Spleen (tissue), 7 donors: ENCODE measurements around the gene KCNG1.

ENCODE experiments used
- POLR2AphosphoS5 ChIP-seq, 3 donors: sonication (generic); formaldehyde crosslinking; IDR thresholded peaks; one replicate each; pipeline ENCODE4 v1.5.1; 2017; ENCODE audit warnings: antibody characterized with exemption in 3 of 3
- TF ChIP-seq, protein P1 (sequence below), 11 experiments: fragments of 200-600 bp in 7 of 11; fragments of 450-650 bp in 4 of 11; sonication (generic) in 4 of 11; IDR thresholded peaks in 8 of 11; conservative IDR thresholded peaks in 3 of 11; 1 replicate in 7 of 11; 2 replicates in 4 of 11; pipeline versions ENCODE4 v1.4.0 to v1.8.0; 2016 to 2021; ENCODE audit warnings: antibody characterized with exemption in 11 of 11, inconsistent platforms in 4 of 11, mild to moderate bottlenecking in 1 of 11
- donor health status: DM: no; HTN: no; CAD: no; lungs with moderate emphysema.
- donor health status: DM: no; HTN: no; CAD: no.
- donor health status: DM: no; HTN: no; CAD: no.

GRCh38 chr20:51058017-51058416, 35.1 kb upstream of the KCNG1 start:
- TF ChIP-seq POLR2AphosphoS5 (IDR thresholded peaks at IDR 0.05): no peak
- TF ChIP-seq, protein P1, sequence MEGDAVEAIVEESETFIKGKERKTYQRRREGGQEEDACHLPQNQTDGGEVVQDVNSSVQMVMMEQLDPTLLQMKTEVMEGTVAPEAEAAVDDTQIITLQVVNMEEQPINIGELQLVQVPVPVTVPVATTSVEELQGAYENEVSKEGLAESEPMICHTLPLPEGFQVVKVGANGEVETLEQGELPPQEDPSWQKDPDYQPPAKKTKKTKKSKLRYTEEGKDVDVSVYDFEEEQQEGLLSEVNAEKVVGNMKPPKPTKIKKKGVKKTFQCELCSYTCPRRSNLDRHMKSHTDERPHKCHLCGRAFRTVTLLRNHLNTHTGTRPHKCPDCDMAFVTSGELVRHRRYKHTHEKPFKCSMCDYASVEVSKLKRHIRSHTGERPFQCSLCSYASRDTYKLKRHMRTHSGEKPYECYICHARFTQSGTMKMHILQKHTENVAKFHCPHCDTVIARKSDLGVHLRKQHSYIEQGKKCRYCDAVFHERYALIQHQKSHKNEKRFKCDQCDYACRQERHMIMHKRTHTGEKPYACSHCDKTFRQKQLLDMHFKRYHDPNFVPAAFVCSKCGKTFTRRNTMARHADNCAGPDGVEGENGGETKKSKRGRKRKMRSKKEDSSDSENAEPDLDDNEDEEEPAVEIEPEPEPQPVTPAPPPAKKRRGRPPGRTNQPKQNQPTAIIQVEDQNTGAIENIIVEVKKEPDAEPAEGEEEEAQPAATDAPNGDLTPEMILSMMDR (IDR thresholded peaks at IDR 0.05 in 8 of 11, conservative IDR thresholded peaks at IDR 0.05 in 3 of 11): no peak
